PC-9 (cell line): ENCODE data around the gene RHOB. TPM values are rescaled to one million over a fixed set of nuclear protein-coding genes. Genes with fewer than 3 reads are reported as not detected.

Source experiments
- BruUV-seq: library from RNA; stranded (reverse); fragments of 400-500 nt; replicated peaks from 2 replicates; lab custom pipeline; 2021; lab: Mats Ljungman, UMichigan
- CTCF ChIA-PET: fragments of 300-600 bp; sonication (Branson Sonifier 250); formaldehyde crosslinking; loops from one replicate; lab custom pipeline; 2022; ENCODE audit warnings: antibody characterized with exemption; lab: Charles Lee
- POLR2A ChIA-PET: fragments of 300-600 bp; sonication (Branson Sonifier 250); formaldehyde crosslinking; loops from one replicate; lab custom pipeline; 2022; ENCODE audit warnings: antibody characterized with exemption; ENCODE audit not compliant: unreplicated experiment; lab: Charles Lee
- DNase-seq, 2 experiments: peaks; one replicate each; pipeline versions ENCODE4 v3.0.0 to v3.0.0-alpha.2; 2015 to 2022; ENCODE audit warnings: mixed read lengths in 1 of 2
- H2AFZ ChIP-seq: fragments of 200-600 bp; sonication (generic); 2 replicates; pipeline ENCODE4 v1.8.1; 2017; ENCODE audit warnings: antibody characterized with exemption
- H3F3A ChIP-seq: fragments of 200-600 bp; sonication (generic); 2 replicates; pipeline ENCODE4 v1.8.1; 2017; ENCODE audit warnings: antibody characterized with exemption, mild to moderate bottlenecking, low read depth; ENCODE audit not compliant: insufficient read depth
- H3K27ac ChIP-seq: fragments of 200-600 bp; sonication (generic); 2 replicates; pipeline ENCODE4 v1.6.1; 2016; ENCODE audit warnings: mixed run types
- H3K27me3 ChIP-seq: fragments of 200-600 bp; sonication (generic); 2 replicates; pipeline ENCODE4 v1.6.1; 2016; ENCODE audit warnings: low read depth, mixed run types; ENCODE audit not compliant: insufficient read depth
- H3K36me3 ChIP-seq: fragments of 200-600 bp; sonication (generic); 2 replicates; pipeline ENCODE4 v1.6.1; 2016; ENCODE audit warnings: low read depth, mixed run types
- H3K4me1 ChIP-seq: fragments of 200-600 bp; sonication (generic); replicated peaks from 2 replicates; pipeline ENCODE4 v1.6.1; 2016; ENCODE audit warnings: mixed run types; ENCODE audit not compliant: insufficient read depth
- H3K4me2 ChIP-seq: fragments of 200-600 bp; sonication (generic); 2 replicates; pipeline ENCODE4 v1.6.1; 2017; ENCODE audit warnings: mixed run types
- H3K4me3 ChIP-seq: fragments of 200-600 bp; sonication (generic); 2 replicates; pipeline ENCODE4 v1.6.1; 2016; ENCODE audit warnings: mixed run types
- H3K79me2 ChIP-seq: fragments of 200-600 bp; sonication (generic); 2 replicates; pipeline ENCODE4 v1.6.1; 2017; ENCODE audit warnings: low read depth, mixed run types
- H3K9me2 ChIP-seq: fragments of 200-600 bp; sonication (generic); 2 replicates; pipeline ENCODE4 v1.8.1; 2017; ENCODE audit warnings: mild to moderate bottlenecking; ENCODE audit not compliant: insufficient read depth
- H3K9me3 ChIP-seq: fragments of 200-600 bp; sonication (generic); 2 replicates; pipeline ENCODE4 v1.8.1; 2016; ENCODE audit warnings: low read depth; ENCODE audit not compliant: insufficient read depth
- H4K20me1 ChIP-seq: fragments of 200-600 bp; sonication (generic); 2 replicates; pipeline ENCODE4 v1.8.1; 2017; ENCODE audit not compliant: insufficient read depth
- CTCF ChIP-seq: fragments of 200-600 bp; sonication (generic); conservative IDR thresholded peaks from 2 replicates; pipeline ENCODE4 v1.6.1; 2017; ENCODE audit warnings: mixed run types, antibody characterized with exemption, mild to moderate bottlenecking, moderate library complexity
- EZH2 ChIP-seq: fragments of 200-600 bp; sonication (generic); IDR thresholded peaks from 2 replicates; pipeline ENCODE4 v1.8.0; 2017; ENCODE audit warnings: antibody characterized with exemption, low read depth
- intact Hi-C: fragments of 100-400 bp; cut with micrococcal nuclease; formaldehyde crosslinking; loops from one replicate; pipeline ENCODE4 v1.10.0; 2022; ENCODE audit not compliant: unreplicated experiment
- total RNA-seq: library from RNA; stranded (reverse); gene quantifications from 2 replicates; pipeline ENCODE4 v1.2.3, GENCODE V29; 2021

Gene RHOB
- total RNA-seq, 1 experiment from 2014 or later = 39.3 TPM

GRCh38 chr2:20471148-20471547 lies 24.3 kb downstream of the RHOB start:
- peaks cover 72% of the 10 kb centered on the region for H3K4me1 ChIP-seq
- TF ChIP-seq EZH2 (no peak), CTCF (no peak)
- H3K79me2 ChIP-seq = no peaks in the 10 kb centered on the region
- H3K4me2 ChIP-seq = no peak overlapping the region
- H2AFZ ChIP-seq = no peak overlapping the region
- no peaks in the 10 kb centered on the region for H3K9me2 ChIP-seq
- BruUV-seq = no TSS peak
- DNase-seq = peak in 1 of 2 experiments; percentile 28
- H3K27me3 ChIP-seq = no peaks in the 10 kb centered on the region
- ChIA-PET CTCF (interaction anchor here (0.6 kb wide), 1 partner anchor 55 kb away, joined by 3 read pairs; no protein-coding TSS in a partner anchor), POLR2A (no interaction called here)
- H3K36me3 ChIP-seq = no peaks in the 10 kb centered on the region
- no peak overlapping the region for H3K27ac ChIP-seq
- H3K4me3 ChIP-seq = no peak overlapping the region
- H4K20me1 ChIP-seq = no peaks in the 10 kb centered on the region
- peaks cover 28% of the 10 kb centered on the region for H3F3A ChIP-seq
- intact Hi-C loops = no loop called here
- no peaks in the 10 kb centered on the region for H3K9me3 ChIP-seq

- DNase-seq = peak in 1 of 2 experiments; percentile 34
- Histone ChIP-seq H3K36me3 (no peaks in the 10 kb centered on the region), H3K27me3 (no peaks in the 10 kb centered on the region), H3K4me1 (peaks cover 66% of the 10 kb centered on the region), H2AFZ (no peak overlapping the region), H4K20me1 (no peaks in the 10 kb centered on the region), H3K27ac (no peak overlapping the region), H3K9me2 (no peaks in the 10 kb centered on the region), H3K4me3 (no peak overlapping the region), H3K79me2 (no peaks in the 10 kb centered on the region), H3F3A (peaks cover 23% of the 10 kb centered on the region), H3K9me3 (no peaks in the 10 kb centered on the region), H3K4me2 (peak overlapping the region; percentile 6; the same call in 1 of the 2 replicates)
- ChIA-PET POLR2A (no interaction called here), CTCF (interaction anchor here (0.6 kb wide), 1 partner anchor 56 kb away, joined by 3 read pairs; no protein-coding TSS in a partner anchor)
- intact Hi-C loops = no loop called here
- BruUV-seq = no TSS peak
- TF ChIP-seq CTCF (no peak), EZH2 (no peak)
These were observed 25.2 kb downstream of the RHOB start for GRCh38 chr2:20471902-20472559.

GRCh38 chr2:20472569-20472968 lies 25.7 kb downstream of the RHOB start:
- intact Hi-C loops = no loop called here
- Histone ChIP-seq H2AFZ (no peak overlapping the region), H3K4me2 (no peak overlapping the region), H3F3A (peaks cover 18% of the 10 kb centered on the region), H3K9me2 (no peaks in the 10 kb centered on the region), H3K36me3 (no peaks in the 10 kb centered on the region), H3K9me3 (no peaks in the 10 kb centered on the region), H3K27ac (no peak overlapping the region), H3K4me1 (peaks cover 60% of the 10 kb centered on the region), H3K27me3 (no peaks in the 10 kb centered on the region), H4K20me1 (no peaks in the 10 kb centered on the region), H3K4me3 (no peak overlapping the region), H3K79me2 (no peaks in the 10 kb centered on the region)
- ChIA-PET POLR2A (no interaction called here), CTCF (no interaction called here)
- TF ChIP-seq CTCF (no peak), EZH2 (no peak)
- no peak for DNase-seq
- BruUV-seq = no TSS peak
